Keratinocyte (primary cell): ENCODE results near the gene RTP2. TPM values are rescaled to one million over a fixed set of nuclear protein-coding genes. Genes with fewer than 3 reads are reported as not detected.

Experiments
- DNase-seq: peaks from one replicate; pipeline ENCODE4 v3.0.0-alpha.2; 2011; ENCODE audit warnings: low read depth, missing footprints, low spot score
- FAIRE-seq: peaks from 2 replicates; lab custom pipeline; 2011; peaks lifted over from hg19 to GRCh38; lab: Jason Lieb, UNC
- H2AFZ ChIP-seq: 2 replicates; pipeline ENCODE4 v1.6.0; 2012; ENCODE audit warnings: low read length, control low read depth, inconsistent platforms; ENCODE audit not compliant: control insufficient read depth
- H3K27ac ChIP-seq: 2 replicates; pipeline ENCODE4 v1.5.1; 2011; ENCODE audit warnings: low read length; ENCODE audit not compliant: control insufficient read depth, insufficient read depth
- H3K27me3 ChIP-seq: 3 replicates; pipeline ENCODE4 v1.6.0; 2011; ENCODE audit warnings: low read length; ENCODE audit not compliant: control insufficient read depth, insufficient read depth; ENCODE audit errors: extremely low read depth
- H3K36me3 ChIP-seq, 2 experiments: 2 replicates in 1 of 2; 3 replicates in 1 of 2; pipeline ENCODE4 v1.5.1; 2011; ENCODE audit warnings: low read length in 2 of 2, mild to moderate bottlenecking in 1 of 2; ENCODE audit not compliant: control insufficient read depth in 2 of 2, insufficient read depth in 2 of 2; ENCODE audit errors: extremely low read depth in 1 of 2
- H3K4me1 ChIP-seq: 3 replicates; pipeline ENCODE4 v1.5.1; 2011; ENCODE audit warnings: low read length; ENCODE audit not compliant: control insufficient read depth, insufficient read depth; ENCODE audit errors: extremely low read depth
- H3K4me2 ChIP-seq: 3 replicates; pipeline ENCODE4 v1.6.0; 2011; ENCODE audit warnings: low read depth, low read length; ENCODE audit not compliant: control insufficient read depth, insufficient read depth; ENCODE audit errors: extremely low read depth
- H3K4me3 ChIP-seq, 3 experiments: fragments of 200-600 bp in 1 of 3; sonication (generic) in 1 of 3; 2 replicates in 2 of 3; 3 replicates in 1 of 3; pipeline ENCODE4 v1.5.1; 2011 to 2016; ENCODE audit warnings: low read length in 3 of 3, mild to moderate bottlenecking in 3 of 3, control low read depth in 2 of 3, inconsistent platforms in 1 of 3, low read depth in 1 of 3, mixed read lengths in 1 of 3, mixed run types in 1 of 3, moderate library complexity in 1 of 3; ENCODE audit not compliant: control insufficient read depth in 2 of 3, insufficient read depth in 2 of 3; ENCODE audit errors: extremely low read depth in 1 of 3
- H3K79me2 ChIP-seq: 2 replicates; pipeline ENCODE4 v1.6.0; 2012; ENCODE audit warnings: low read length; ENCODE audit not compliant: control insufficient read depth, insufficient read depth
- H3K9ac ChIP-seq: 3 replicates; pipeline ENCODE4 v1.6.0; 2011; ENCODE audit warnings: low read length; ENCODE audit not compliant: control insufficient read depth, insufficient read depth; ENCODE audit errors: extremely low read depth
- H3K9me1 ChIP-seq: 3 replicates; pipeline ENCODE4 v1.6.0; 2011; ENCODE audit warnings: low read length; ENCODE audit not compliant: control insufficient read depth, insufficient read depth; ENCODE audit errors: extremely low read depth
- H3K9me3 ChIP-seq: 2 replicates; pipeline ENCODE4 v1.5.1; 2012; ENCODE audit warnings: low read depth, low read length; ENCODE audit not compliant: control insufficient read depth
- H4K20me1 ChIP-seq: 3 replicates; pipeline ENCODE4 v1.6.0; 2011; ENCODE audit warnings: low read length; ENCODE audit not compliant: control insufficient read depth, insufficient read depth; ENCODE audit errors: extremely low read depth
- EZH2 ChIP-seq: IDR thresholded peaks from one replicate; pipeline ENCODE4 v1.6.1; 2012; ENCODE audit warnings: inconsistent platforms, mild to moderate bottlenecking, low read length, moderate library complexity
- dilution Hi-C: fragments of 300-500 bp; cut with MboI; formaldehyde crosslinking; loops from one replicate; pipeline ENCODE4 v1.7.0; 2020; ENCODE audit warnings: low sequenced_read_pairs; ENCODE audit not compliant: extremely low pct_ligation_motif_present
- polyA plus RNA-seq, 5 experiments: library from polyadenylated mRNA; depleted of rRNA in 3 of 5; stranded (reverse) in 3 of 5; stranded (forward) in 1 of 5; unstranded in 1 of 5; fragments of >200 nt; gene quantifications; 1 replicate in 1 of 5; 2 replicates in 3 of 5; 3 replicates in 1 of 5; pipeline versions ENCODE4 v1.2.1 to v1.2.3, GENCODE V29; 2011 to 2012; ENCODE audit warnings: missing spikeins in 2 of 5, low read depth in 1 of 5, low replicate concordance in 1 of 5
- TF ChIP-seq, protein P1 (sequence below), 3 experiments: IDR thresholded peaks in 1 of 3; conservative IDR thresholded peaks in 1 of 3; optimal IDR thresholded peaks in 1 of 3; 2 replicates in 2 of 3; 3 replicates in 1 of 3; pipeline versions ENCODE3 to v1.5.1; 2011; ENCODE audit warnings: low read length in 3 of 3, mild to moderate bottlenecking in 3 of 3, moderate library complexity in 2 of 3, control low read depth in 1 of 3, inconsistent platforms in 1 of 3; ENCODE audit not compliant: insufficient read depth in 2 of 3; ENCODE audit errors: extremely low read depth in 1 of 3

Gene RTP2
- polyA plus RNA-seq, 1 donor (not counting 4 experiments of a cell fraction or from before 2014, with no cell fraction given), result not detected

- no peaks in the 10 kb centered on the region for H4K20me1 ChIP-seq
- dilution Hi-C loops, result no loop called here
- H3K27me3 ChIP-seq, result peaks cover 15% of the 10 kb centered on the region
- no peaks in the 10 kb centered on the region for H3K9me3 ChIP-seq
- no peak overlapping the region for H3K4me3 ChIP-seq
- H3K36me3 ChIP-seq, result no peaks in the 10 kb centered on the region
- no peaks in the 10 kb centered on the region for H3K9me1 ChIP-seq
- no peak overlapping the region for H3K27ac ChIP-seq
- no peaks in the 10 kb centered on the region for H3K79me2 ChIP-seq
- FAIRE-seq, result no peak
- TF ChIP-seq, protein P1, sequence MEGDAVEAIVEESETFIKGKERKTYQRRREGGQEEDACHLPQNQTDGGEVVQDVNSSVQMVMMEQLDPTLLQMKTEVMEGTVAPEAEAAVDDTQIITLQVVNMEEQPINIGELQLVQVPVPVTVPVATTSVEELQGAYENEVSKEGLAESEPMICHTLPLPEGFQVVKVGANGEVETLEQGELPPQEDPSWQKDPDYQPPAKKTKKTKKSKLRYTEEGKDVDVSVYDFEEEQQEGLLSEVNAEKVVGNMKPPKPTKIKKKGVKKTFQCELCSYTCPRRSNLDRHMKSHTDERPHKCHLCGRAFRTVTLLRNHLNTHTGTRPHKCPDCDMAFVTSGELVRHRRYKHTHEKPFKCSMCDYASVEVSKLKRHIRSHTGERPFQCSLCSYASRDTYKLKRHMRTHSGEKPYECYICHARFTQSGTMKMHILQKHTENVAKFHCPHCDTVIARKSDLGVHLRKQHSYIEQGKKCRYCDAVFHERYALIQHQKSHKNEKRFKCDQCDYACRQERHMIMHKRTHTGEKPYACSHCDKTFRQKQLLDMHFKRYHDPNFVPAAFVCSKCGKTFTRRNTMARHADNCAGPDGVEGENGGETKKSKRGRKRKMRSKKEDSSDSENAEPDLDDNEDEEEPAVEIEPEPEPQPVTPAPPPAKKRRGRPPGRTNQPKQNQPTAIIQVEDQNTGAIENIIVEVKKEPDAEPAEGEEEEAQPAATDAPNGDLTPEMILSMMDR (optimal IDR thresholded peaks at IDR 0.05 in 1 of 3, IDR thresholded peaks at IDR 0.05 in 1 of 3, conservative IDR thresholded peaks at IDR 0.05 in 1 of 3; ENCODE audit: extremely low read depth in 1 of 3, insufficient read depth in 2 of 3, low read length in 3 of 3), result no peak
- TF ChIP-seq EZH2, result no peak
- H3K9ac ChIP-seq, result no peak overlapping the region
- H3K4me1 ChIP-seq, result no peaks in the 10 kb centered on the region
- H3K4me2 ChIP-seq, result no peak overlapping the region
- DNase-seq, result no peak
- no peak overlapping the region for H2AFZ ChIP-seq
Measured at GRCh38 chr3:187665764-187666402, 36.5 kb downstream of the RTP2 start.

- TF ChIP-seq, protein P1 (optimal IDR thresholded peaks at IDR 0.05 in 1 of 3, IDR thresholded peaks at IDR 0.05 in 1 of 3, conservative IDR thresholded peaks at IDR 0.05 in 1 of 3; ENCODE audit: extremely low read depth in 1 of 3, insufficient read depth in 2 of 3, low read length in 3 of 3), result no peak
- no peak for TF ChIP-seq EZH2
- FAIRE-seq, result no peak
- dilution Hi-C loops, result no loop called here
- no peak overlapping the region for H3K9ac ChIP-seq
- H2AFZ ChIP-seq, result no peak overlapping the region
- no peak overlapping the region for H3K4me3 ChIP-seq
- H3K79me2 ChIP-seq, result no peaks in the 10 kb centered on the region
- no peaks in the 10 kb centered on the region for H3K9me3 ChIP-seq
- H3K27ac ChIP-seq, result no peak overlapping the region
- DNase-seq, result no peak
- no peaks in the 10 kb centered on the region for H3K36me3 ChIP-seq
- no peaks in the 10 kb centered on the region for H4K20me1 ChIP-seq
- peaks cover 7% of the 10 kb centered on the region for H3K27me3 ChIP-seq
- no peak overlapping the region for H3K4me2 ChIP-seq
- H3K9me1 ChIP-seq, result no peaks in the 10 kb centered on the region
- no peaks in the 10 kb centered on the region for H3K4me1 ChIP-seq
Measured at GRCh38 chr3:187665010-187665409, 37.3 kb downstream of the RTP2 start.
